Measurements from ENCODE around the gene ATP11C.

- TF ChIP-seq FOXP2 (optimal IDR thresholded peaks at IDR 0.05; ENCODE audit: borderline replicate concordance, extremely low read depth, extremely low read length, insufficient read depth) (no peak), SIN3A (IDR thresholded peaks at IDR 0.05; ENCODE audit: borderline replicate concordance, insufficient read depth, low read length) (no peak), POLR2AphosphoS5 (IDR thresholded peaks at IDR 0.05; ENCODE audit: low read depth, low read length) (no peak), REST (IDR thresholded peaks at IDR 0.05; ENCODE audit: insufficient read depth in 1 of 2, low read depth in 2 of 2, low read length in 2 of 2) (no peak), TAF1 (IDR thresholded peaks at IDR 0.05; ENCODE audit: borderline replicate concordance, insufficient read depth, low read length) (no peak)
Observed at GRCh38 chrX:139828830-139829229, 104.0 kb downstream of the ATP11C start.
